HepG2 (cell line): Measurements from ENCODE around the gene VDR. TPM values are rescaled to one million over a fixed set of nuclear protein-coding genes. Genes with fewer than 3 reads are reported as not detected.

Experiments used
- CHD2 ChIP-seq: IDR thresholded peaks from 2 replicates; pipeline ENCODE4 v1.6.1; 2011; ENCODE audit warnings: low read depth, low read length, improper control_type of control experiment
- SMAD3 ChIP-seq: sonication (generic); formaldehyde crosslinking; IDR thresholded peaks from 2 replicates; pipeline ENCODE4 v1.4.0; 2020; ENCODE audit warnings: missing genetic modification reagents
- ZBTB20 ChIP-seq: sonication (generic); formaldehyde crosslinking; IDR thresholded peaks from 2 replicates; pipeline ENCODE4 v1.8.1; 2023; ENCODE audit warnings: missing genetic modification reagents, low read depth, mild to moderate bottlenecking, borderline replicate concordance
- ZNF263 ChIP-seq: sonication (generic); formaldehyde crosslinking; IDR thresholded peaks from 2 replicates; pipeline ENCODE4 v1.4.0; 2020; ENCODE audit warnings: missing genetic modification reagents
- ZNF350 ChIP-seq: sonication (generic); formaldehyde crosslinking; IDR thresholded peaks from 2 replicates; pipeline ENCODE4 v1.4.0; 2020; ENCODE audit warnings: mild to moderate bottlenecking, low read depth, missing genetic modification reagents, borderline replicate concordance
- ZNF646 ChIP-seq: sonication (generic); formaldehyde crosslinking; IDR thresholded peaks from 2 replicates; pipeline ENCODE4 v1.9.0; 2021; ENCODE audit warnings: mild to moderate bottlenecking, missing genetic modification reagents
- polyA plus RNA-seq, 8 experiments: library from polyadenylated mRNA; depleted of rRNA in 3 of 8; stranded (reverse) in 7 of 8; unstranded in 1 of 8; fragments of >200 nt; fragmentation: Illumina TruSeq in 4 of 8; extraction: Trizol in 4 of 8; gene quantifications; 2 replicates each; pipeline versions ENCODE4 v1.2.1 to v1.2.3, GENCODE V29; 2011 to 2016; ENCODE audit warnings: low read depth in 4 of 8, missing spikeins in 1 of 8, mixed read lengths in 1 of 8; ENCODE audit not compliant: insufficient read depth in 1 of 8
- total RNA-seq, 5 experiments: library from RNA; depleted of rRNA; stranded (reverse); fragments of >200 nt; fragmentation: Illumina TruSeq; extraction: Trizol; gene quantifications; 2 replicates each; pipeline ENCODE4 v1.2.3, GENCODE V29; 2016; ENCODE audit warnings: low read depth in 1 of 5
- TF ChIP-seq, protein P1 (sequence below): IDR thresholded peaks from 2 replicates; pipeline ENCODE4 v1.4.0; 2020; ENCODE audit warnings: mild to moderate bottlenecking, missing genetic modification reagents
- TF ChIP-seq, protein P2 (sequence below): sonication (generic); formaldehyde crosslinking; IDR thresholded peaks from 2 replicates; pipeline ENCODE4 v1.4.0; 2020; ENCODE audit warnings: missing genetic modification reagents

The VDR gene
- total and polyA plus RNA-seq, 2 of the 13 experiments (the other 11 are each of a cell fraction or from before 2014, with no cell fraction given) = 0.08 to 0.33 TPM

DNA sequence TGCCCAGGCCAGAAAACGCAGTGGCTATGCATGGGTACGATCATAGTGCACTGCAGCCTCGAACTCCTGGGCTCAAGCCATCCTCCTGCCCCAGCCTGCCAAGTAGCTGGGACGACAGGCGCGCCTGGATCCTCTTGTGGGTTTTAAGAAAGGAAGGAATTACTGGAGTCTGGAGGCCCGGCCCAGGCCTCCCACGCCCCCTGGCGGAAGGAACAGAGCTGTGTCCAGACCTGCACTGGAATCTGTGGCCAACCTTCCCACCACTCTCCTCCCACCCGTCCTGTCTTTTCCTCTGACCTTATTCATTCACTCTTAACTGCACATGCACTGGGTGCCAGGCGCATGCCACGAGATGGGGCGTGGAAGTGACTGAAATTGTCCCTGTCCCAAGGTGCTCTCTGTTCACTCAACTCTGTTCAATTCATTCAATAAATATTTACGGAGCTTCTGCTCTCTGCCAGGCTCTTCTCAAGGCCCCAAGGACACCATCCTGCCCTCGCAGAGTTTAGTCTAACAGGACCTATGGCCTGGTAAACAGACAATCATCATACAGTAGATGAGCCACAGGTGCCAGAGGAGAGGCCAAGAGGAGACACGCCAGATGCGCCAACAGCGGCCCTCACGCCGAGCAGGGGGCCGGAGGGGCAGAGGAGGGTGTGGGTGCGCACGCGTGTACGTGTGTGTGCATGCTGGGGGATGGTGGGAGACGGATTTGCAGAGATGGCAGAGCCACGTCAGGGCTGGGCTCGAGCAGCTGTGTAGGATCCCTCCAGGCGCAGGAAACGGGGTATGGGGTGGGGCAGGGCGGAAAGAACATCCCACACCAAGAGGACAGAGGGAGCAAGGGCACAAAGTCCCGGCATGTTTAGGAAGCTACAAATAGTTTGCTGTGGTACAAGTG lies 44.9 kb upstream of the VDR start (continued):
- TF ChIP-seq, protein P1, sequence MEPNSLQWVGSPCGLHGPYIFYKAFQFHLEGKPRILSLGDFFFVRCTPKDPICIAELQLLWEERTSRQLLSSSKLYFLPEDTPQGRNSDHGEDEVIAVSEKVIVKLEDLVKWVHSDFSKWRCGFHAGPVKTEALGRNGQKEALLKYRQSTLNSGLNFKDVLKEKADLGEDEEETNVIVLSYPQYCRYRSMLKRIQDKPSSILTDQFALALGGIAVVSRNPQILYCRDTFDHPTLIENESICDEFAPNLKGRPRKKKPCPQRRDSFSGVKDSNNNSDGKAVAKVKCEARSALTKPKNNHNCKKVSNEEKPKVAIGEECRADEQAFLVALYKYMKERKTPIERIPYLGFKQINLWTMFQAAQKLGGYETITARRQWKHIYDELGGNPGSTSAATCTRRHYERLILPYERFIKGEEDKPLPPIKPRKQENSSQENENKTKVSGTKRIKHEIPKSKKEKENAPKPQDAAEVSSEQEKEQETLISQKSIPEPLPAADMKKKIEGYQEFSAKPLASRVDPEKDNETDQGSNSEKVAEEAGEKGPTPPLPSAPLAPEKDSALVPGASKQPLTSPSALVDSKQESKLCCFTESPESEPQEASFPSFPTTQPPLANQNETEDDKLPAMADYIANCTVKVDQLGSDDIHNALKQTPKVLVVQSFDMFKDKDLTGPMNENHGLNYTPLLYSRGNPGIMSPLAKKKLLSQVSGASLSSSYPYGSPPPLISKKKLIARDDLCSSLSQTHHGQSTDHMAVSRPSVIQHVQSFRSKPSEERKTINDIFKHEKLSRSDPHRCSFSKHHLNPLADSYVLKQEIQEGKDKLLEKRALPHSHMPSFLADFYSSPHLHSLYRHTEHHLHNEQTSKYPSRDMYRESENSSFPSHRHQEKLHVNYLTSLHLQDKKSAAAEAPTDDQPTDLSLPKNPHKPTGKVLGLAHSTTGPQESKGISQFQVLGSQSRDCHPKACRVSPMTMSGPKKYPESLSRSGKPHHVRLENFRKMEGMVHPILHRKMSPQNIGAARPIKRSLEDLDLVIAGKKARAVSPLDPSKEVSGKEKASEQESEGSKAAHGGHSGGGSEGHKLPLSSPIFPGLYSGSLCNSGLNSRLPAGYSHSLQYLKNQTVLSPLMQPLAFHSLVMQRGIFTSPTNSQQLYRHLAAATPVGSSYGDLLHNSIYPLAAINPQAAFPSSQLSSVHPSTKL (CRISPR knock-in tag) = peak; percentile 69
- TF ChIP-seq, protein P2, sequence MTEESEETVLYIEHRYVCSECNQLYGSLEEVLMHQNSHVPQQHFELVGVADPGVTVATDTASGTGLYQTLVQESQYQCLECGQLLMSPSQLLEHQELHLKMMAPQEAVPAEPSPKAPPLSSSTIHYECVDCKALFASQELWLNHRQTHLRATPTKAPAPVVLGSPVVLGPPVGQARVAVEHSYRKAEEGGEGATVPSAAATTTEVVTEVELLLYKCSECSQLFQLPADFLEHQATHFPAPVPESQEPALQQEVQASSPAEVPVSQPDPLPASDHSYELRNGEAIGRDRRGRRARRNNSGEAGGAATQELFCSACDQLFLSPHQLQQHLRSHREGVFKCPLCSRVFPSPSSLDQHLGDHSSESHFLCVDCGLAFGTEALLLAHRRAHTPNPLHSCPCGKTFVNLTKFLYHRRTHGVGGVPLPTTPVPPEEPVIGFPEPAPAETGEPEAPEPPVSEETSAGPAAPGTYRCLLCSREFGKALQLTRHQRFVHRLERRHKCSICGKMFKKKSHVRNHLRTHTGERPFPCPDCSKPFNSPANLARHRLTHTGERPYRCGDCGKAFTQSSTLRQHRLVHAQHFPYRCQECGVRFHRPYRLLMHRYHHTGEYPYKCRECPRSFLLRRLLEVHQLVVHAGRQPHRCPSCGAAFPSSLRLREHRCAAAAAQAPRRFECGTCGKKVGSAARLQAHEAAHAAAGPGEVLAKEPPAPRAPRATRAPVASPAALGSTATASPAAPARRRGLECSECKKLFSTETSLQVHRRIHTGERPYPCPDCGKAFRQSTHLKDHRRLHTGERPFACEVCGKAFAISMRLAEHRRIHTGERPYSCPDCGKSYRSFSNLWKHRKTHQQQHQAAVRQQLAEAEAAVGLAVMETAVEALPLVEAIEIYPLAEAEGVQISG (CRISPR knock-in tag) = peak; percentile 43
- TF ChIP-seq ZNF646 (CRISPR knock-in tag) (no peak), ZNF263 (CRISPR knock-in tag) (no peak), CHD2 (no peak), SMAD3 (no peak), ZBTB20 (CRISPR knock-in tag) (peak; percentile 60; the same call in 1 of the 2 replicates), ZNF350 (peak; percentile 67; the same call in 1 of the 2 replicates)
